GM18867 (cell line): Measurements from ENCODE around the gene UBAP2L.
"Not testable (repeated sequence)": the region's sequence is repeated elsewhere in the genome, so short reads cannot be mapped to it uniquely, and the experiment has no call there.

Experiments
- ATAC-seq: cut with Tn5 transposase; IDR thresholded peaks from one replicate; pipeline ENCODE4 v1.9.1; 2021; ENCODE audit warnings: mild to moderate bottlenecking, moderate library complexity; ENCODE audit not compliant: unreplicated experiment

Gene UBAP2L

DNA sequence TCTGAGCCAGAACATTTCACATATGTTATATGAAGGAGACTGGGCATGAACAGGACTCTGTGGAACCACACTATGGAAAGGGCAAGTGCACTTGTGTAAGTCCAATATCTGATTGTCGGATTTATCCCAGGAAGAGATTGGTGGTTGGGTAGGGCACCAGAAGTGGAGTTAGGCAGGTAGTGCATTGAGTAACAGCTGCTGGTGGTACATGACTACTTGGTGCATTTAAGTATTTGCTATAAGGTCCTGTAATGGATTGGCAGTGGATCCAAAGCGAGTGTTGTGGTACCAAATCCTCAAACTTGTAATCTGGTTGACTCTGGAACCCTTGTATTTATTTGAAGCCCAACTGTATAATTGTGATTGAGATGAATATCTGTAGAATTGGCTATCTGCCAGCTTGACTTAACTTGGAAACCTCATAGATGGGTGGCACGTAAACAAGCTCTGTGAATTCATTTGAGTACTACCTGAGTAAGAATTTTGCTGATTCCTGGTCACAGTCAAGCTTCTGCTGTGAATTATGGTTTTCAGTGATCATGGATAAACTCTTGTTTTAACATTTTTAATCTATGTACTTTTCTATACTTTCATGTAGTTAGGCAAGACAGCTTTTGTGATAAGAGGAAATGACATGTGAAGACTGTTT lies 21.1 kb downstream of the UBAP2L start:
- ATAC-seq = no peak

DNA sequence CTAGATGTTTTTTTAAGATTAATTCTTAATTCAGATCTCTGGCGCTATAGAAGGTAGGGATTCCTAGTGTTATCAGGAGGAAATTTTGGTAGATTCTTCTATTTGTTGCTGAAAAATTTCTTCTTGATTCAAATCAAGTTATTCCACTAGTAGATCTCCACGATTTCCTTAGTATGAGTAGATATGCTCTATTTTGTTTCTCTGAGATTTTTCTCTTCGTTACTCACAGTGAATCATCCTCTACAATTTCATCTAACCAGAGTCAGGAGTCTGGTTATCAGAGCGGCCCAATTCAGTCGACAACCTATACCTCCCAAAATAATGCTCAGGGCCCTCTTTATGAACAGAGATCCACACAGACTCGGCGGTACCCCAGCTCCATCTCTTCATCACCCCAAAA lies 32.9 kb downstream of the UBAP2L start:
- ATAC-seq = no peak

DNA sequence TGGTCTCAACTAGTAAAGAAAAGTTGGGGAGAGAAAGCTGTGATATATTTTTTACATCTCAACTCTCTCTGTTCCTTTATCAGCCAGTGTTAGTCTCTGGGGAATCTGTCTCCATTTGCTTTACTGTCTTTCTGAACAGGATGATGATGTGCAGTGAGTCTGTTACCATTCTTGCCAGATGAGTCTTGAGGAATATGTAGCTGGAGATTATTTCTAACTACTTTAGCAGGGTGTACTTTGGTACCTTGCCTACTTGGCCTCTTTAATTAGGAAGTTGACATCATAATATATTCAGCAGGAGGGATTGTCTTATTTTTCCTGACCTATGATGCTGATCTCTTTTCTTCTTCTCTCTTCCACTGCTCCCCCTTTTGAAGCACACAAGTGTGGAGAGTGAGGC lies 35.9 kb downstream of the UBAP2L start:
- no peak for ATAC-seq

DNA sequence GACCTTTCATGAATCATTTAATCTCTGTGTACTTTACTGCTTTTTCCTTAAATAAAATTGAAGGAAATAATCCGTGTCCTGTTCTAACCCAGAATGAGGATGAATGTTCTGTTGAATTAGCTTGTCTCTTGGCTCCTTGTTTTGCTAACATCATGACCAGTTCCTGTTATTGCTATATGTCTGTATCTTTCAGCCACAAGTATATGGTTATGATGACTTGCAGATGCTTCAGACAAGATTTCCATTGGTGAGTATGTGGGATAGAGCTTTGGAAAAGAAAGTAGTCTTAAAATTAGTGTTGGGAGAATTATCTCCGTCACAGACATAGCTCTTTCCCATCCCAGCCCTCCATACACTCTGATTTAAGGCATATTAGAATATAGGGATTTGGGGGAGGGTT lies 38.0 kb downstream of the UBAP2L start:
- no peak for ATAC-seq

GRCh38 chr1:154260127-154260526 lies 39.4 kb downstream of the UBAP2L start:
- ATAC-seq = no peak

DNA sequence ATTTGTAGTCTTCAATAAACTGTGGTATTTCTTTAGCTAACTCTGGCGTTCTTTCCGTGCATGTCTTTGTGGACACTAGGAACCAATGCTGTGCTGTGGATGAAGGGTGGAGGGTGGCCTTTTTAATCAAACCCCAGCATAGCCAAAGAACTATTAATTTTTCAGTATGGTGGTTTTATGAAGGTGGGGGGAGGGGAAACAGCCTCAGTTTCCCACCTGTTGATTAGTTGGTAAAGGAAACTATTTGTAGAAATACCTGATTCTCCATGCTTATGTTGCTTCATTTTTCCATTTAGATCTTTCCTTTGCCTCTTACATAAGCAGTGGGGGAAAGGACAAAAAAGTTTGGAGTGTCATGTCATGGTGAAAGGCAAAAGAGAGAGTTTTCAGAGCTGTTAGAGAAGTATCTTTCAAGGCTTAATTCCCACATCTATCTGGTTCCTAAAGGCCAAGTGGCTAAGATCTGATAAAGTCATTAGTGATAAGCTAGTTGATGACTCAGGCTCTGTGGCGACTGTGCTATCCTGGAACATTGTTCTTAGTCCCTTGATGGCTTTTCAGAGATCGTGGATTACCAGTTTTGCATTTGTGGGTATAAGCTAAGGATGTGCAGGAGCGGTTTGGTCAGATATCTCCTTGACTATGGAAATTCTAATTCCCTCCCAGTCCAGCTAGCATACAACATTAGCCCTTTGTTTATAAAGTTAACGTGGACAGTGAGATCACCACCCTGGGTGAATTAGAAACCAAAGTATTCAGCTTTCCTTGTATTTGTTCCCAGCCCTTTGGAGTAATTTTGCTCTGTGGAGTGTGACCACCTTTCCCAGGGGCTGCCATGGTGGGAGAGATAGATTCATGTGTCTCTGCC lies 42.9 kb downstream of the UBAP2L start:
- no peak for ATAC-seq

DNA sequence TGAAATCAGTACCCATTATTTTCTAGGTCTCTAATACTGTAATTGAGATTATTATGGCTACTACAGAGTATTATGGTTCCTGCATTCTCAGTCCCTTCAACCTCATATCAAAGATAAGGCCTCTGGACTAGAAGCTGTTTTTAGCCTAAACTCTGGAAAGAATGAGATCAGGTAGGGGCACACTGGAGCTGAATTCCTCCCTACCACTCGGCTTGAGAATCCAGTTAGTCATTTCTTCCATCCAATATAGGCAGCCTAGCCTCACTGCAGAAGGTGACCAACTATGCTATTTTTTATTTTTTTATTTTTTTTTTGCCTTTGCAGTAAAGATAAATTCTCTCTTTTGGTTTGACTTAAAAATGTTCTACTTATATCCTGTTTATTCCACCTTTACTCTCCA lies 43.7 kb downstream of the UBAP2L start:
- ATAC-seq = no peak

DNA sequence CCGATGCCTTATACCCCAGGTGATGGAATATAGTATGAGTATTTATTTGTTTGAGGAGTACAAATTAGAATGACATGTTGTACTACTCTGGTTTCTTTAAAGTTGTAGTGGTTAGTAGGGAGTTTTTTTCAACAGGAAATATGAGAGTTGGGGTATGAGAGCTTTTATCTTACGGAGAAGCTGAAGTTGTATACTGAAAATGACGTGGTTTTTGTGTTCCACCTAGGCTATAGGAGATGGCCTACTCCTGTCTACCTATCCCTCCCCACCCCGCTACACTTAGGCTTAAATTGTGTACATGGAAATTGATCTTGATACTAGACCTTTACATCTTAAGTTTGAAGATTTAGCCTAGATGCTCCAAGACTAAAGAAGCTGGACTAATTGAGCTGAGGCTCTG lies 44.8 kb downstream of the UBAP2L start:
- no peak for ATAC-seq

GRCh38 chr1:154270833-154271232 lies 50.1 kb downstream of the UBAP2L start:
- ATAC-seq = no peak

- ATAC-seq = peak; percentile 85
These were observed 51.7 kb downstream of the UBAP2L start, which contains the start of gene HAX1 for GRCh38 chr1:154272217-154272998. TSS of gene HAX1 (plus strand) at chr1:154272629. CDS start at chr1:154272724, 95 bp downstream.

- no peak for ATAC-seq
These were observed 52.3 kb downstream of the UBAP2L start for GRCh38 chr1:154272999-154273563.

GRCh38 chr1:154276797-154277196 lies 56.0 kb downstream of the UBAP2L start:
- no peak for ATAC-seq

GRCh38 chr1:154287591-154287990 lies 66.8 kb downstream of the UBAP2L start:
- ATAC-seq = not testable (repeated sequence)

GRCh38 chr1:154288661-154289060 lies 67.9 kb downstream of the UBAP2L start:
- ATAC-seq = no peak

DNA sequence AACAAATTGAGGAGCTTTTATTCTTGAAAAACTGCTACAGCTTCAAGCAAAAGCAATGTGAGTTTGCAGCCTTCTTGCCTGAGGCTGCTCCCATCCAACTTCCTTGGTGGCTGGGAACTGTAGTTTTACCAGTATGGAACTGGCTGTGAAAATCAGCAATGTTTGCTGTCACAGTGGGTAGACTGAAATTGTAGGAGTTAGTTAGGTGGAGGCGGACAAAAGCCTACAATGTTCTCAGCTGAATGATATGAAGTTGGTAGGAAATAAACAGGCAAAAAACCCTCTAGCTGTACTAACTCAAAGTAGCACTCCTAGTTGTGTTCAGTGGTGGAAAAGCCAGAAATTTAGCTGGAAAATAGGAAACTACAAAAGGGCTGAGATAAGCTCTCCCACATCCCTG lies 70.2 kb downstream of the UBAP2L start:
- no peak for ATAC-seq

GRCh38 chr1:154295408-154296235 lies 74.9 kb downstream of the UBAP2L start:
- ATAC-seq = no peak

- no peak for ATAC-seq
These were observed 80.8 kb downstream of the UBAP2L start for GRCh38 chr1:154301582-154301981.

DNA sequence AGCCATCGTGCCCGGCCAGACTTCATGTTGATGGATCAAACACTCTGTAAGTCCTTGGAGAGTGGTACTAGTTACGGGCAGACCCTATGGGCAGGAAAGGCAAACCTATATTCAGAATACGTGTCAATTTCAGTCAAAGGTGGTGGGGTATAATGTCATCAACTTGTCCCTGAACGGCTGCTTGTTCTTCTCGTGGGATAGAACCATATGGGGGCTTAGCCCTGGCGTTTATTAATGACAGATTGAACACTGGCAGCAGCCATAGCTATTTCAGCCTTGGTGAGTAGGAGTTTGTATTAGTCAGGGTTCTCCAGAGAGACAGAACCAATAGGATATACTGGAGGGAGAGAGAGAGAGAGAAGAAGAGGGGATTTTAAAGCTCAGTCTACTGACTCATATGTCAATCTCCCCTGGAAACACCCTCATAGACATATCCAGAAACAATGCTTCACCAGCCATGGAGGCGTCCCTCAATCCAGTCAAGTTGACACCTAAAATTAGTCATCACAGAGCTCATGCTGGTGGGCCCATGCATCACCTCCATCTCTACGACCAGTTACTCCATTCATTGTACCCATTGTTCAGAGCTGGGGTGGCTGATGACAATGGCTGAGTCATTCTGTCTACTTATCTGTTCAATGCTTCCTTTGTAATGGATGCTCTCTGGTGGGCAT lies 84.0 kb downstream of the UBAP2L start:
- ATAC-seq = no peak

DNA sequence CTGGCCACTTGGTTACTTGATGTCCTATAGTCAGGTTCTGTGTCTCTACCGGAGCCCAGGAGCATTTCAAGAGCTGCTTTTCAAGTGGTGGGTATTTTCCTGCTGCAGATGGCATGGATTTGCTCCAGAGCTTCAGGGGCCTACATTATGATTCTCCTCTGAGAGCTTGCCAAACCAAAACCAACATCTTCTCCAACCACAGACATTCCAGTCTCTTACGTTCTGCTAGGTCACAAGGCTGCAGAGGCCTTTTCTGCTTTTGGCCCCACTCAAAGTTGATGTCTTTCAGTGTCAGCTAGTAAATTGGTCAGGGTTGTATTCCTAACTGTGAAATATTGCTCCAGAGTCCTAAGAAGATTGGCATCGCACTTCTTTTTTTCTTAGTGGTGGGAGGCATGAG lies 85.4 kb downstream of the UBAP2L start:
- ATAC-seq = no peak
